Body of pancreas (tissue), 4 donors: ENCODE data around the gene AGR2.

Source experiments
- POLR2A ChIP-seq, 3 donors: fragments of 450-650 bp; IDR thresholded peaks; one replicate each; pipeline ENCODE4 v1.6.1; 2016; ENCODE audit warnings: antibody characterized with exemption in 3 of 3, mild to moderate bottlenecking in 2 of 3
- TF ChIP-seq, protein P1 (sequence below), 7 experiments: fragments of 450-650 bp in 4 of 7; fragments of 200-600 bp in 3 of 7; sonication (generic) in 3 of 7; IDR thresholded peaks; one replicate each; pipeline ENCODE4 v1.5.1; 2016 to 2019; ENCODE audit warnings: antibody characterized with exemption in 7 of 7

DNA sequence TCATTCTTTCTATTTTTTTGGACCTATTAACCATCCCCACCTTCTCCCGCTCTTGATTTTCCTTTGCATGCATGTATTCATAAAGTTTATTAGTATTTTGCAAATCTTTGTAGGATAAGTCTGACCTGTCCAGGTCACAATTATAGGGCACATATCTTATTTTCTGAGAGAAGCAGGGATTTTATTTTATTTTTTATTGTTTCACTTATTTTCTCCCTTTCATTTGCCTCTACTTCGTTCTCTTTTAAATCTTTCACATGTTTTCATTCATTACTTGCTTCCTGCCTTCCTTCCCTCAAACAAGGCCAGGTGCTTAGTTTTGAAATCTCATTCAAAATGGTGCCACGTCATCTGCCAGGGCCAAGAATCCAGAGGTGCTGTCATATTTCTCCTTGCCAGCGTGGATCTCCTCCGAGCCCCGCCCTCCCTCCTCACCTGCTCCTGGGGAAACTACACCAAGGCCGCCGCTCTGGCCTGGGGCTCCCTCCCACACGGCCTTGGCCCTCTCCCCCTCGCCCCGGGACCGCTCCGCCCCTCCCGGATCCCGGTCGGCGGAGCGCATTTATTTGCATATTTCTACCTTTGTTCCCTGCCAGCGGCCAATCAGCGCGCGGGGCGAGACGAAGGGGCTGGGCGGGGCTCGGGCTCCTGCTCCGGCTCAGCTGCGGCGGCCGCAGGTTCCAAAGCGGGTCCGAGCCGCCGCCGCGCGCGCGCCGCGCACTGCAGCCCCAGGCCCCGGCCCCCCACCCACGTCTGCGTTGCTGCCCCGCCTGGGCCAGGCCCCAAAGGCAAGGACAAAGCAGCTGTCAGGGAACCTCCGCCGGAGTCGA is 51.5 kb downstream of the AGR2 start, which contains the start of gene TSPAN13:
- TF ChIP-seq, protein P1, sequence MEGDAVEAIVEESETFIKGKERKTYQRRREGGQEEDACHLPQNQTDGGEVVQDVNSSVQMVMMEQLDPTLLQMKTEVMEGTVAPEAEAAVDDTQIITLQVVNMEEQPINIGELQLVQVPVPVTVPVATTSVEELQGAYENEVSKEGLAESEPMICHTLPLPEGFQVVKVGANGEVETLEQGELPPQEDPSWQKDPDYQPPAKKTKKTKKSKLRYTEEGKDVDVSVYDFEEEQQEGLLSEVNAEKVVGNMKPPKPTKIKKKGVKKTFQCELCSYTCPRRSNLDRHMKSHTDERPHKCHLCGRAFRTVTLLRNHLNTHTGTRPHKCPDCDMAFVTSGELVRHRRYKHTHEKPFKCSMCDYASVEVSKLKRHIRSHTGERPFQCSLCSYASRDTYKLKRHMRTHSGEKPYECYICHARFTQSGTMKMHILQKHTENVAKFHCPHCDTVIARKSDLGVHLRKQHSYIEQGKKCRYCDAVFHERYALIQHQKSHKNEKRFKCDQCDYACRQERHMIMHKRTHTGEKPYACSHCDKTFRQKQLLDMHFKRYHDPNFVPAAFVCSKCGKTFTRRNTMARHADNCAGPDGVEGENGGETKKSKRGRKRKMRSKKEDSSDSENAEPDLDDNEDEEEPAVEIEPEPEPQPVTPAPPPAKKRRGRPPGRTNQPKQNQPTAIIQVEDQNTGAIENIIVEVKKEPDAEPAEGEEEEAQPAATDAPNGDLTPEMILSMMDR (IDR thresholded peaks at IDR 0.05) = no peak
- TF ChIP-seq POLR2A (IDR thresholded peaks at IDR 0.05) = peak; percentile 63 to 91 (median 74)
